ENCODE data around the gene MGAT4A.

MGAT4A gene

GRCh38 chr2:98648451-98648850 lies 82.5 kb downstream of the MGAT4A start:
- Histone ChIP-seq H3K36me3 (no peaks in the 10 kb centered on the region), H3K27me3 (ENCODE audit: insufficient read depth, low read depth, severe bottlenecking) (no peaks in the 10 kb centered on the region), H3K27ac (no peak overlapping the region), H3K9me3 (ENCODE audit: severe bottlenecking) (no peaks in the 10 kb centered on the region), H3K4me3 (ENCODE audit: low read depth, low read length) (no peak overlapping the region)
- DNase-seq, result no peak
- no peak for TF ChIP-seq CTCF (IDR thresholded peaks at IDR 0.05; ENCODE audit: low read depth, low read length)

GRCh38 chr2:98647636-98648035 lies 83.3 kb downstream of the MGAT4A start:
- Histone ChIP-seq H3K9me3 (ENCODE audit: severe bottlenecking) (no peaks in the 10 kb centered on the region), H3K4me3 (ENCODE audit: low read depth, low read length) (no peak overlapping the region), H3K36me3 (no peaks in the 10 kb centered on the region), H3K27me3 (ENCODE audit: insufficient read depth, low read depth, severe bottlenecking) (no peaks in the 10 kb centered on the region), H3K27ac (no peak overlapping the region)
- TF ChIP-seq CTCF (IDR thresholded peaks at IDR 0.05; ENCODE audit: low read depth, low read length), result no peak
- DNase-seq, result no peak

GRCh38 chr2:98643496-98644100 lies 87.3 kb downstream of the MGAT4A start:
- no peak for DNase-seq
- no peak for TF ChIP-seq CTCF (IDR thresholded peaks at IDR 0.05; ENCODE audit: low read depth, low read length)
- no peaks in the 10 kb centered on the region for H3K36me3 ChIP-seq
- no peak overlapping the region for H3K27ac ChIP-seq
- no peaks in the 10 kb centered on the region for H3K9me3 ChIP-seq (ENCODE audit: severe bottlenecking)
- H3K27me3 ChIP-seq (ENCODE audit: insufficient read depth, low read depth, severe bottlenecking), result no peaks in the 10 kb centered on the region
- H3K4me3 ChIP-seq (ENCODE audit: low read depth, low read length), result no peak overlapping the region

GRCh38 chr2:98637401-98638147 lies 93.4 kb downstream of the MGAT4A start:
- Histone ChIP-seq H3K9me3 (ENCODE audit: severe bottlenecking) (no peaks in the 10 kb centered on the region), H3K36me3 (no peaks in the 10 kb centered on the region), H3K27ac (no peak overlapping the region), H3K4me3 (ENCODE audit: low read depth, low read length) (no peak overlapping the region), H3K27me3 (ENCODE audit: insufficient read depth, low read depth, severe bottlenecking) (no peaks in the 10 kb centered on the region)
- no peak for TF ChIP-seq CTCF (IDR thresholded peaks at IDR 0.05; ENCODE audit: low read depth, low read length)
- DNase-seq, result no peak

- peak; percentile 68 for TF ChIP-seq CTCF (IDR thresholded peaks at IDR 0.05; ENCODE audit: low read depth, low read length)
- Histone ChIP-seq H3K9me3 (ENCODE audit: severe bottlenecking) (no peaks in the 10 kb centered on the region), H3K4me3 (ENCODE audit: low read depth, low read length) (no peak overlapping the region), H3K27ac (no peak overlapping the region), H3K27me3 (ENCODE audit: insufficient read depth, low read depth, severe bottlenecking) (no peaks in the 10 kb centered on the region), H3K36me3 (no peaks in the 10 kb centered on the region)
- DNase-seq, result peak; percentile 28
Measured at GRCh38 chr2:98634406-98635092, 96.4 kb downstream of the MGAT4A start.
